COR-L47 (cell line): ENCODE data around the gene TMEM52.

Experiments
- DNase-seq: peaks from one replicate; lab custom pipeline; 2025; lab: John Stamatoyannopoulos, UW

Gene TMEM52

DNA sequence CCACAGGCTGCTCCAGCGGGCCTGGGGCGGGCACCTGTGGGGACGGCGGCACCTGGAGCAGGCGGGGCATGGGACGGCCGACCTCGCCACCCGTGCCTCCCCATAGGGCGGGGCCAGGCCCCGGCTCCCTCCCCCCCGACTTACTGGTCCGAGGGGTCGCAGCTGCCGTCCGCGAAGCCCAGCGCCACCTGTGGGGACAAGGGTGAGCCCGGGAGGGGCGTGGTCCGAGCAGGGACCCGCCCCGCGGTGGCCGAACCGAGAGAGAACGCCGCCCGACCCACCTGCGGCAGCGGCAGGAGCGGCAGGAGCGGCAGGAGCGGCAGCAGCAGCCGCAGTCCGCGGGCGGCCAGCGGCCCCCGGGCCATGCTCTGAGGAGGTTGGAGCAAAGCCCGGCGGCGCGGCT is at the start of gene TMEM52:
TMEM52 (minus strand) TSS at position 379 of the 403 bp plus-strand sequence; CDS start at position 365, 14 bp downstream.
- no peak for DNase-seq

DNA sequence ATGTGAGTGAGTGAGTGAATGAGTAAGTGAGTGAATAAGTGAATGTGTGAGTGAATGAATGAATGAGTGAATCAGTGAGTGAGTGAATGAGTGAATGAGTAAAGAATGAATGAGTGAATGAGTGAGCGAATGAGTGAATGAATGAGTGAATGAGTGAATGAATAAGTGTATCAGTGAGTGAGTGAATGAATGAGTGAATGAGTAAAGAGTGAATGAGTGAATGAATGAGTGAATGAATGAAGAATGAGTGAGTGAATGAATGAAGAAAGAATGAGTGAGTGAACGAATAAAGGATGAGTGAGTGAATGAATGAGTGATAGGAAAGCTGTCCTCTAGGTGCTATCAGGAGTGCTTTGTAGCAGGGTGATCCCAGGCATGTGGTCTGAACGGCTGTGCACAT is 48.8 kb upstream of the TMEM52 start:
- DNase-seq: no peak

DNA sequence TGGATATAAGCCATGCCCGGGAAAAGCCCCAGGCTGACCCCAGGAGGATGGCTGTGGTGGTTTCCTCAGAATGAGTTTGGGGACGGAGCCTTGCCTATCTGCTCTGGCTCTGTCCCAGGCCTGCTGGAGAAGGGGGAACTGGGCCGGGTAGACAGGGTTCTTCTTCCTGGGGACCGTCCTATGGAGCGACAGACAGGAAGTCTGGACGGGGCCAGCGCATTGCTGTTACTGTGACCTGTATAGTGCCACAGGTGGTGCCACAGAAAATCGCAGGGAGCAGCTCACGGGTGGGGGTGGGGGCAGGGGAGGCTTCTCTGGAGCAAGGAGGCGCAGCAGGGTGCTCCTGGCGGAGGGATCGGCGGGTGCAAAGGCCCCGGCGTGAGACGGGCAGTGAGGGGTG is 48.1 kb upstream of the TMEM52 start:
- DNase-seq: no peak

DNA sequence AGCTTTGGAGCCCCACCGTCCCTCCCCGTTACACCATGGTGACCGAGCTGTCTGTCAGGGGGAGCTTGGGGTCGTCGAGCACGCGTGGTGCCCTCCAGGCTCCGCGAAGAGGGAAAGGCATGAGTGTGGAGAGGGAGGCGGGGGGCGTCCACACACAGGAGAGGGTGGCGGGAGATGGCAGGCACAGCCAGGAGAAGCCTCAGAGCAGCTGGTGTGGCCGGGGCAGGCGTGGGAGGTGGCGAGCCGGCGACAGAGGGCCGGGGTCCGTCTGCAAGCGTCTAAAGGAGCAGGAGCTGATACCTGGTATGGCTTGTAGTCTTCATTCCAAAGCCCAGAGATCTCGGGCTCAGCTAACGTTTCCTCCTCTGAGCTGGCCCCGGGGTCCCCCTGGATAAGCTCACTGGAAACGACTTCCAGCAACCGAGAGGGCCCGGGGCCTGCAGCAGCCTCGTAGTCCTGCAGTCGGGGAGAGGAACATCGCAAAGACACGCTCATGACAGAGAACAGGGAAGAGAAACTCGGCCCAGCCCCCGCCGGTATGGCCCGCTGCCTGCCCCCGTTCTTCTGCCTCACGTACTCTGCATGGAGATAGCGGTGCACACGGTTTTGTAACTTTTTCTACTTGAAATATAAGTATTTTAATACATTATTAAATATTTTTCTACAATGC is 47.1 kb upstream of the TMEM52 start:
- DNase-seq: no peak

DNA sequence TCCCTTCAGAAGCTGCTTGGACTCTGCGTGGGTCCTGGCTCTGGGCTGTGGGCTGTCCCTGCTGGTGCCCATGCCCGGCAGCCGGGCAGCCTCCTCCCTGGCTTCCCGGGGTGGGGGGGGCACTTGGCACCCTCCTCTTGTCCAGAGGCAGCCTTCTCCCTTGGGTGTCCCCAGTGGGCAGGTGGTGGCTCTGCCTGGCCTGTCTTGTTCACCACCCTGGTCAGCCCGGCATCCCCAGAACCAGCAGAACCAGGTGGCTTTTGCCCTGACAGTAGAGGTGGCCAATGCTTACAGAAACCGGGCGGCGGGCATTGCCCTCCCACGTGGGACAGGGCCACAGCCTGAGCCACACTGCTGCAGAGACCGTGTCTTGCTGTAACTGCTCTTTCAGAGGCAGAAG is 46.5 kb upstream of the TMEM52 start:
- no peak for DNase-seq

DNA sequence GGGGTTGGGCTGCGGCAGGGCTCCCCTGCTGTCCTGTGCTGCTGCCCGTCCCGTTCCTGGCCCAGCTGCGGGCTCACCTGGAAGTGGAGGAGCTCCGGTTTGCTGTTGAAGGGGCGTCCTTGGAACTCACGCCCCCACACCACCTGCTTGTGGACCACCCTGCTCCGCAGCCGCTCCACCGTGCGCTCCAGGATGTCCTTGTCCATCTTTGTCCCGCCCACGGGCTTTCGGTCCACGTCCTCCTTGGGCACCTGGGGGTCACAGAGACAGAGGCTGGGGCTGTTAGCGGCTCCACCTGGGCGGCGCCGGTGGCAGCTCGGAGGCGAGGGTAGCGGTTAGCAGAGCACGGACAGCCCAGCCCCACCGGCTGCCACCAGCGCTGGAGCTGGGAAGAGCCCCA is 45.7 kb upstream of the TMEM52 start:
- DNase-seq: no peak

DNA sequence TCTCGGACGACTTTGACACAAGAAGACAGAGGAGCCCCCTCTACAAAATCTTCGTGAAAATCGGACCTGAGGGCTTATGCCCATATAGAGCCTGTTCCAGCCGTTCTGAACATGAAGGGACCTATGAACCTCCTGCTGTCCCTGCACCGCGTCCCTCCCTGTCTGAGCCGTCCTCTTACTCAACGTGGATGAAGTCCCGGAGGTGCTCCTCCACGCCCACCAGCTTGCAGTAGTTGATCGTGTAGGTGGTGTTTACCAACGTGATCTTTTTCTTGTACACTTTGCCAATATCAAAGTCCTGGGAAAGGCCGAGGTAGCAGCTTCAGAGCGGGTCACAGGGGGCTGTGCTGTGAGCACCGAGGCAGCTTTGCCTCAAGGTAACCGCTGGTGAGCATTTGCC is 44.5 kb upstream of the TMEM52 start:
- no peak for DNase-seq

DNA sequence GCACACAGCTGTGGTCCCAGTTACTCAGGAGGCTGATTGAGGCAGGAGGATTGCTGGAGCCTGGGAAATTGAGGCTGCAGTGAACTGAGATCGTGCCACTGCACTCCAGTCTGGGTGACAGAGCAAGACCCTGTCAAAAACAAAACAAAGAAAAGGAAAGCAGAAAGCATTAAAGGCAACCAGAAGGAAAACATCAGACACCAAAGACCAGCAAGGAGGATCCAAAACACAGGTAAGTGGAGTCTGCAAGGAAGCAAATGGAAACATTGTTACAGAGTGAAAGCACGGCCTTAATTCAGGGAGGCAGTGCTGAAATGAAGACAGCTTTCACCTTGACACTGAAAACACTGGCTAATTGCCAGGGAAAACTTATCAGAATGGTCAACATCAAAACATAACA is 43.7 kb upstream of the TMEM52 start:
- DNase-seq: no peak

DNA sequence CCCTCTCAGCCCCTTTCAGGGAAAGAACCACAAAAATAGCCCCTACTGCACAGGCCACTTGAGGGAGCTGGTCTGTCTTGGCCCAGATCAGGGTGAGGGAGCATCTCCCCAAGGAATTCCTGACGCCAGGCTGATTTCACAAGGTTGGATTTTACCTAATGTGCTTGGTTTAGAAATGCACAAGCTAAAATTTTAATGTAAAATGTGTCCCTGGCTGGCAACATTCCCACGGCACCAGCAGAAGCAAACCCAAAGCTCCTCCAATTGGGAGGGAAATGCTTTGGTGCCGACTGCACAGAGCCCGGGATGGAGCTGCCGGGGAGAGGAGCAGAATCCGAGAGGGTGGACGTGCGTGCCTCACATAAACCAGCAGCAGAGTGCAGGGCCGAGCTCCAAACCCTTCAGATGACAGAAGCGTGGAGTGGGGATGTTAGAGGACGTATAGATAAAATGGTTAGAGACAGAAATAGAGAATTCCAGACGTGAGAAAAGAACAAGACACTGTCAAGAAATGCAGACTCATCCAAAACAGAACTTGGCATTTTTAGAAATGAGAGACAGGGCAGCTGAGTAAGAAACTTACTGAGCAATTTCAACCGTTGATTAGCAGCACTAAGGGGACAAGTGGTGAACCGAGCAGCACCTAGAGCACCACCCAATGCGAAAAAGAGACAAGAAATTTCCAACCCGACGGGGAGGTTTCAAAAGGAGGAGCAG is 41.6 kb upstream of the TMEM52 start:
- DNase-seq: no peak

DNA sequence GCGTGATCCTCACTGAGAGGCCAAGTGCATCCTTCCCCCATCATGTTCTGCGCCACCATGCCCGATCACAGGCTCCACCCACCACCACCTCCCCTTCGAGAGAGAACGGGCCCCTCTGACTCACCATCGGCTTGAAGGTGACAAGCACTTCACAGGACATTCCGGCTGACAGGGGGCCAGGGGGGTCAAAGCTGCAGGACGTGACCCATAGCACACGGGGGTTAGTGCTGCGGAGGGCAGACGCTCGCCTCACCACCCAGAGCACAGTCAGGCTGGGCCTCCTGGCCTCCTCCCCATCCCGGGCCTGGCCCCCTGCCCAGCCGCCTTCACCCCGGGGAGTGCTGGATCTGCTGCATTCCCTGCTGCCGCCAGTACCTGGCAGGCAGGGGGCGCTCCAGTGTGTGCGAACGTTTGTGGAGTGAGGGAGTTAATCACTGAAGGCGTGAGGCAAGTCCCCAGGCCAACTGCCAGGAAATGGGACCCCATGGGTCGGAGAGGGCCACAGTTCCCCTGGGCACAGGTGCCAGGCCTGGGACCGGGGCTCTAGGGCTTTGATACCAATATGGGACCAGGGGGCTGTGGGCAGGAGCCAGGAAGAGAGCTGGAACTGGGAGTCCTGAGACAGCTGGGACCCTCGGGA is 40.9 kb upstream of the TMEM52 start:
- peak; percentile 87 for DNase-seq

DNA sequence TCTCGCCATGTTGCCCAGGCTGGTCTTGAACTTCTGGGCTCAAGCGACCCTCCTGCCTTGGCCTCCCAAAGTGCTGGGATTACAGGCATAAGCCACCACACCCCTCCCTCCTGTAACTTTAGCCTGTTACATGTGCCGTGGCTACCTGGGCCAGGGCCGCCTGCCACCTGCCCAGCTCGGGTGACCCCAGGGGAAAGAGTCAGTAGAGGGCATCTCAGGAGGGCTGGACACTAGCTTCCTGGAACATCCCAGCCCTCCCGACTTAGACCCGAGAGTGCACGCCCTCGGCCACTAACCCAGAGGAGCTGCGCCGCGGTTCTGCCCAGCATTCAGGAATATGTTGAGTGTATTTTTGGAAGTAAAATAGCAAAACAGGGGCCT is 40.4 kb upstream of the TMEM52 start:
- no peak for DNase-seq

DNA sequence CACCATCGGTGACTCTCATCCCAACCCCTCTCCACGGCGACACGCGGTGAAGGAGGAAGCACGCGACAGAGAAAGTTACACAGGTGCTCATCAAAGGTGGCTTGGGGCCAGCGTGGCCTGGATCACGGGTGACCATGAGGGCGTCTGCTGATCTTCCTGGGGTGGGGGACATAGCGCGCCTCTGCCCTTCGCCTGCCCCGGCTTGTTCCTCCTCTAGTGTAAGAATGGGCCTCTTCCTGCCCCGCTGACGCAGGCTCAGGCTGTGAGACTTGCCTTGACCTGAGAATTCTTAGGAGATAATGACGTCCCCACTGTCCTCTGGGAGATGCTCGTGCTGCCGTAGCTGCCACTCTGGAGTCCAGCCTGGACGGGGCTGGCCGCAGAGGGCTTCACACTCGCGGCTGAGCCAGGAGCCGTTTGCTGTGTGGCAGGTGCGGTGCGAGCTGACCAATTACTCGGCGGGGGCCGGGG is 39.0 kb upstream of the TMEM52 start:
- no peak for DNase-seq

DNA sequence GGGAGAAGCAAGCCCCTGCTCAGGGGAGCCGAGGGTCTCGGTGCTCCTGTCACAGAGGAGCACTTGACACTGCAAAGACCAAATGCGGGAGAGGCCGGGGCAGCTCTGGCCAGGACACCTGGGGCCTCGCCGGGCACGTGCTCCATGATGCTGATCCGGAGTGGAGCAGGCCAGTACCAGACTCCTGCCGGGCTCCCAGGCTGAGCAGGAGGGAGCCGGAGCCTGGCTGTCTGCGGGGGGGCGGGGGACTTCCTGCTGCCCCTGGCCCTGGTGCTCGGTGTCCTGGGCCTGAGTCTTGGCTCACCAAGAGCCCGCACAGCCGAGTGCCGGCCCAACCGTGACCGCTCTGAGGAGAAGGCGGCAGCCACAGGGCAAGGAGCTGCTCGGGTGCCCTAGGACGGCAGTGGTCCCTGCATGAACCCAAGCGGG is 38.5 kb upstream of the TMEM52 start:
- no peak for DNase-seq

DNA sequence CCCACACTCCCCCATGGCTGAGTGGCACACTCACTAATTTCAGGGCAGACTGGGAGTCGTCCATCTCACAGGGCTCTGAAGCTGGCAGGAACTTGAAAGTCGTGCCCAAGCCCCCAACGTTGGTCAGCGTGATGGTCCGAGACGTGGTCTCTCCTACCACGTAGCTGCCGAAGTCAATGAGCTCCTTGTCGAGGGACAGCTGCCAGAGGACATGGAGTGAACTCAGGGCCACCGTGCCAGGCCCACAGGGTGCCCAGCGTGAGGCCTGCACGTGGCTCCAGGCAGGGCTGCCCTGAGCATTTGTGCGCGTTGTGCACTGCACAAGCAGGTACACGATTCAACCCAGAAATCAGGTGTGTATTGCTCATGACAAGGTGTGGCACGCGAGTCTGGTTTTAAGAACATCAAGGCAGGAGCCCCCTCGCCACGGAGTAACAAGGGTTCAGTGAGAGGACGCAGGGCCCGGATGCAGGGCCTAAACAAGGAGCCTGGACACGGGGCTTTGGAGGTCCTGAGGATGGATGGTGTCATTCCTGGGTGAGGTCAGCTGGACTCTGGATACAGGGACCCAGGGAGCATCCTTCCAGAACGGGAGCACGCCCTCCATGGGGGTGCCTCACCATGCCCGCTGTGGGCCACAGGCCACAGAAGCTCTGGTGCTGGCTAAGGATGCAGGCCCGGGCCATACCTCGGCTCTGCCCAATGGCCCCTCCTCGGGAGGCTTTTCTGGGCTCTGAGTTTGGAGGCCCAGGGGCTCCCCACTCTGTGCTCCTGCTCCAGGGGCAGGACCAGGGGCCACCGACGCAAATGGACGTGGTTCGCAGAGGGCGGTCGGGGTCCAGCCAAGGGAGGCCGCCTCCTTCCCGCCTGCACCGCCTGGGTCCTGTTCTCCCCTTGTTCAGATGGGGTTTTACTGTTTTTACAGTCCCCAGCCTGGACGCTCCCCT is 37.8 kb upstream of the TMEM52 start:
- DNase-seq: no peak

DNA sequence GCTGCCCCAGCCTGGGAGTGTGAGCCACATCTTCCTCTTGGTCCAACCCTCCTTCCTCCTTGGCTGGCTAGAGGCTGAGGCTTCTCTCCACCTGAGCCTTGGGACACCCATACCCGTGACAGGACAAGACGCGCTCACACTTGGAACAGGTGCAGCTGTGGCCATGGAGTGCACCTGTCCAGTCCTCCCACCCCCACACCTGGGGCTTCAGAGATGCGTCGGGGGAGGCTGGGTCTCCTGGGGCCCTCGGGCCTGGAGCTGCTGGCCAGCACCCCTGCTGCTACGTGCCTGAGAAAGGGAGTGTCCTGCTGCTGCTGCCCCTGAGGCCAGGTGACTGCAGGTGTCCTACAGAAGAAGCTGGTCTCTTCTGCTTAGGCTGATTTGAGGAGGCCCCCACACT is 37.0 kb upstream of the TMEM52 start:
- no peak for DNase-seq

DNA sequence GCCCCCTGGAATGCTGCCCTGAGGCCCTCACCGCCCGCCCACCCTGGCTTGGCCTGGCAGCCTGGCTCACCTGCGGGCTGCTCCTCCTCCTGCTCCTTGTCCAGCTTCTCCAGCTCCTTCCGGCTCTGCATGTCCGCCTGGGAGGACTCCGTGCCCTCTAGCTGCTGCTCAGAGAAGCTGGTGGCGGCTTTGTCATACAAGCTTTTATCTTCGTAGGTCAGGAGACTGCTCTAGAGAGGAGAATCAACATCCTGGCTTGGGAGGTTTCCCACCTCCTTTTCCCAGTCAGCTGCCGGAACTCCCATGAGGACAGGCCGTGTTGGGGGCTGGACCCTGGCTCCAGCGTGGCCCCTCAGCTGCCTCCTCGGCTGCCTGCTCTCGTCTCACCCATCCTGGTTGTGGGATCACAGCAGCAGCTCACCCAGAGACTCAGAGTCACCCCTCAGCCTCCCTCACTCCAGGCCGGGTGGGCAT is 36.6 kb upstream of the TMEM52 start:
- DNase-seq: no peak

DNA sequence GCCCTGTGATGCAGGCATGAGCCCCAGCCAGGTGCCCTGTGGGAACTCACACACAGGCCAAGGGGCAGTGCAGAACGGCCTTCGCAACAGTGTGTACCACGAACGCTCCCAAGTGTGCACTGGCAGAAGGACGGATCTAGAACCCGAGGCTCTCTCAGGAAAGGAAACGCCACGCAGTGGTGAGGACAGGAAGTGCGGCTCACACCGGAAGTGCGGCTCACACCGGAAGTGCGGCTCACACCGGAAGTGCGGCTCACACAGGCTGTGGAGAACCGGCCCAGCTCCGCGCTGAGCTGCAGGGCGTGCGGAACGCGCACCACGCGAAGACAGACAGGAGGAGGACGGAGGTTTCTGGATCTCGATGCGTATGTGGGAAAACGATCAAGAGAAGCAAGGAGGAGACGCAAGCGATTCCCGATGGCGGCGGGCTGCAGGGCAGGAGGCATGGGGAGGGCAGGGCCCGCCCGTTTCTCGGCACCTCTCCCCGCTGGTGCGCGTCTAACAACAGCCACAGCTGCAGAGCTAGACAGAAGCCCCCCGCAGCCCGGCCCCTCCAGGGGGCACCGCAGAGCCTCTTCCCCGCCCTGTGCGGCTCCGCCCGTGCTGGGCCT is 35.9 kb upstream of the TMEM52 start:
- no peak for DNase-seq

DNA sequence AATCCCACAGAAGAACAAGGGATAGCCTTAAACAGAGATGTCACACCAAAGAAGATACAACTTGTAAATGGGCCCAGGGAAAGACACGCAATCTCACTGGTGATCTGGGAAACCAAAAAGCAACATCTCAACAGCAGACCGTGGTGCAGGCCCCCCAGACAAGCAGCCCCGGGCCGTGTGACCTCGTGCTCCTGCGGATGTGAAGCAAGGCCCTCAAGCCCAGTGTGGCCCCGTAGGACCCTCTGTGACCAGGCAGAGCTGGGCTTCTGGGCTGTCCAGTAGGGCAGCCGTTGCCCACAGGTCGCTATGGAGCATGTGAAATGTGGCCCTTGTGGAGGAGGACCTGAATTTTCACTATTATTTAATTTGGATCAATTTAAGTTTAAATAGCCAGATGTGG is 34.9 kb upstream of the TMEM52 start:
- no peak for DNase-seq

DNA sequence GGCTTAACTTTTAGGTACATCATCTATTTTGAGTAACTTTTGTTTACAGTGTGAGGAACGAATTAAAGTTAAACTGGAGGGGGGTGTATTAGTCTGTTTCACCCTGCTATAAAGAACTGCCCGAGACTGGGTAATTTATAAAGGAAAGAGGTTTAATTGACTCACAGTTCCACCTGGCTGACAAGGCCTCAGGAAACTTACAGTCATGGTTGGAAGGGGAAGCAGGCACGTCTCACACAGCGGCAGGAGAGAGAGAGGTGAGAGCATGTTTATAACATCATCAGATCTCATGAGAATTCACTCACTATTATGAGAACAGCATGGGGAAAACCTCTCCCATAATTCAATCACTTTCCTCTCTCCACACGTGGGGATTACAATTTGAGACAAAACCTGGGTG is 31.9 kb upstream of the TMEM52 start:
- no peak for DNase-seq

DNA sequence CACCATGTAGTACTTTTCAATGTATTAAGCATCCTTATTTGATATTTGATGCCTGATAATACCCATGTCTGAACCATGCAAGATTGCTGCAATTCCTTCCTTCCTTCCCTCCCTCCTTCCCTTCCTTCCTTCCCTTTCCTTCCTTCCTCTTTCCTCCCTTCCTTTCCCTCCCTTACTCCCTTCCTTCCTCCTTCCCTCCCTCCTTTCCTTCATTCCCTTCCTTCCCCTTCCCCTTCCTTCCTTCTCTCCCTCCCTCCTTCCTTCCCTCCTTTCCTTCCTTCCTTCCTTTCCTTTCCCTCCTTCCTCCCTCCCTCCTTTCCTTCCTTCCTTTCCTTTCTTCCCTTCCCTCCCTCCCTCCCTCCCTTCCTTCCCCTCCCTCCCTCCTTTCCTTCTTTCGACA is 29.7 kb upstream of the TMEM52 start:
- no peak for DNase-seq

DNA sequence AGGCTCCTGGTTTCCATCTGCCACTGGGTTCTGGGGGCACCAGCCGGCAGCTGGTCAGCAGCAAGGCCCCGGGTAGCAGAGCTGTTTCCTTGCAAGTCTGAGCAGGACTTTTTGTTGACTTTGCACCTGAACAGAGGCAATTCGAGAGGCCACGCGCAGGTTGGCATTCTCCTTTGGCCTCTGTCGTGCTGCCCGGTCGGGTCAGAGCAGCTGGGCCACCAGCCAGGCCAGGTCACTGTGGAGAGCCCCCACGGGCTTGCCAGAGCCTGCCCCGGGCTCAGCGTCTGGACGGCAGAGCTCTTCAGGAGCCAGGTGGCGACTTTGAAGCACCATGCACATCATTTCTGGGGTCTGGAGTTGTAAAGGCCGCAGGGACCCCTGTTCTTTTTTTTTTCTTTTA is 28.4 kb upstream of the TMEM52 start:
- no peak for DNase-seq

DNA sequence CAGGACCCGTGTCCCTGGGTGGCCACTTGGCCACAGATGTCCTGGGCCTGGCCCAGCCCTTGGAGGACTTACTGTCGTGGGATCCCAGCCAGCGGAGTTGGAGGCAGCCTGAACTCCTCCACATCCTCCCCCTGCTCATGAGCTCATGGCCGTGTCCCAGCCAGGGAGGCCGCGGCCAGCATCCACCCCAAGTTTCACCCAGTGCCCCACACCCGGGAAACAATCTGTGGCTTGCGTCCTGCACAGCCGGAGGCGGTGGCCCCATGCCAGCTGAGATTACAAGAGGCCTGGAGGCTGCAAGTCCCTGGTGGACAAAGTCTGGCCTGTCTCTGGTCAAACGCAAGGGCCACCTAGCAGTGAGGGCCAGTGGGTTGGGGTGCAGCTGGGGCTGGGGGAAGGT is 27.5 kb upstream of the TMEM52 start:
- DNase-seq: no peak
